Neural crest cell (in vitro differentiated cells): Measurements from ENCODE around the gene MON1B. TPM values are rescaled to one million over a fixed set of nuclear protein-coding genes. Genes with fewer than 3 reads are reported as not detected.
A peak's percentile ranks its signal among the peaks of the same experiment; 100 is the strongest.

Source experiments
- DNase-seq: peaks from one replicate; pipeline ENCODE4 v3.0.0; 2021; ENCODE audit warnings: low read depth, mixed read lengths, low spot score
- H3K27ac Mint-ChIP-seq: one replicate; pipeline ENCODE4 v1.8.0; 2021; ENCODE audit warnings: mild to moderate bottlenecking, mixed read lengths; ENCODE audit not compliant: unreplicated experiment
- H3K27me3 Mint-ChIP-seq: 2 replicates; pipeline ENCODE4 v1.8.0; 2021; ENCODE audit warnings: low read depth, mild to moderate bottlenecking, mixed read lengths
- H3K36me3 Mint-ChIP-seq: 2 replicates; pipeline ENCODE4 v1.8.0; 2021; ENCODE audit warnings: low read depth, mild to moderate bottlenecking, mixed read lengths
- H3K4me1 Mint-ChIP-seq: 2 replicates; pipeline ENCODE4 v1.8.0; 2021; ENCODE audit warnings: mixed read lengths
- H3K4me3 Mint-ChIP-seq: one replicate; pipeline ENCODE4 v1.8.0; 2021; ENCODE audit warnings: mild to moderate bottlenecking, mixed read lengths
- H3K9me3 Mint-ChIP-seq: 2 replicates; pipeline ENCODE4 v1.8.0; 2021; ENCODE audit warnings: mixed read lengths
- CTCF ChIP-seq: fragments of 200-600 bp; sonication (generic); conservative IDR thresholded peaks from 2 replicates; pipeline ENCODE4 v1.5.0; 2021; ENCODE audit warnings: antibody characterized with exemption, mild to moderate bottlenecking
- total RNA-seq: library from RNA; stranded (reverse); gene quantifications from 2 replicates; pipeline ENCODE4 v1.2.1, GENCODE V29; 2021

The MON1B gene
- total RNA-seq, 1 donor from 2014 or later: 46.3 TPM

GRCh38 chr16:77213542-77214106 is 22.6 kb downstream of the MON1B start:
- peaks cover 3% of the 10 kb centered on the region for H3K36me3 Mint-ChIP-seq
- no peak for TF ChIP-seq CTCF
- peak overlapping the region; percentile 81 for H3K4me3 Mint-ChIP-seq
- peaks cover 5% of the 10 kb centered on the region for H3K27me3 Mint-ChIP-seq
- peak overlapping the region; percentile 13 for H3K27ac Mint-ChIP-seq
- DNase-seq: no peak
- H3K9me3 Mint-ChIP-seq: peaks cover 3% of the 10 kb centered on the region
- peaks cover 15% of the 10 kb centered on the region for H3K4me1 Mint-ChIP-seq

GRCh38 chr16:77214411-77215138 is 23.6 kb downstream of the MON1B start:
- peaks cover 3% of the 10 kb centered on the region for H3K9me3 Mint-ChIP-seq
- peaks cover 5% of the 10 kb centered on the region for H3K27me3 Mint-ChIP-seq
- H3K27ac Mint-ChIP-seq: no peak overlapping the region
- peaks cover 3% of the 10 kb centered on the region for H3K36me3 Mint-ChIP-seq
- TF ChIP-seq CTCF: no peak
- peak overlapping the region; percentile 78 for H3K4me3 Mint-ChIP-seq
- no peak for DNase-seq
- H3K4me1 Mint-ChIP-seq: peaks cover 15% of the 10 kb centered on the region

- no peaks in the 10 kb centered on the region for H3K9me3 Mint-ChIP-seq
- no peak for TF ChIP-seq CTCF
- no peak overlapping the region for H3K4me3 Mint-ChIP-seq
- peaks cover 5% of the 10 kb centered on the region for H3K36me3 Mint-ChIP-seq
- DNase-seq: no peak
- H3K27ac Mint-ChIP-seq: no peak overlapping the region
- H3K4me1 Mint-ChIP-seq: no peaks in the 10 kb centered on the region
- H3K27me3 Mint-ChIP-seq: no peaks in the 10 kb centered on the region
Measured at GRCh38 chr16:77219437-77219836, 28.4 kb downstream of the MON1B start.

GRCh38 chr16:77220427-77220826 is 29.4 kb downstream of the MON1B start:
- Mint-ChIP-seq H3K27me3 (no peaks in the 10 kb centered on the region), H3K4me3 (no peak overlapping the region), H3K4me1 (no peaks in the 10 kb centered on the region), H3K9me3 (no peaks in the 10 kb centered on the region), H3K27ac (no peak overlapping the region), H3K36me3 (peaks cover 5% of the 10 kb centered on the region)
- DNase-seq: no peak
- no peak for TF ChIP-seq CTCF

- no peak overlapping the region for H3K4me3 Mint-ChIP-seq
- TF ChIP-seq CTCF: no peak
- H3K4me1 Mint-ChIP-seq: no peaks in the 10 kb centered on the region
- no peaks in the 10 kb centered on the region for H3K9me3 Mint-ChIP-seq
- H3K27me3 Mint-ChIP-seq: no peaks in the 10 kb centered on the region
- no peak for DNase-seq
- peak overlapping the region; percentile 58 for H3K27ac Mint-ChIP-seq
- H3K36me3 Mint-ChIP-seq: peaks cover 2% of the 10 kb centered on the region
Measured at GRCh38 chr16:77221482-77221881, 30.5 kb downstream of the MON1B start.
